Neural progenitor cell (in vitro differentiated cells): ENCODE data around the gene CA7. TPM values are rescaled to one million over a fixed set of nuclear protein-coding genes. Genes with fewer than 3 reads are reported as not detected.

Experiments used
- DNase-seq: peaks from one replicate; pipeline ENCODE4 v3.0.0-alpha.2; 2016; ENCODE audit warnings: low spot score
- H2AFZ ChIP-seq: fragments of 200-600 bp; sonication (generic); replicated peaks from 2 replicates; pipeline ENCODE4 v1.6.1; 2016; ENCODE audit warnings: antibody characterized with exemption
- H3F3A ChIP-seq: fragments of 200-600 bp; sonication (generic); 2 replicates; pipeline ENCODE4 v1.6.1; 2016; ENCODE audit warnings: antibody characterized with exemption, low read depth
- H3K27ac ChIP-seq: fragments of 200-600 bp; sonication (generic); 2 replicates; pipeline ENCODE4 v1.5.1; 2016; ENCODE audit warnings: mild to moderate bottlenecking
- H3K27me3 ChIP-seq: fragments of 200-600 bp; sonication (generic); 2 replicates; pipeline ENCODE4 v1.6.1; 2016; ENCODE audit warnings: mild to moderate bottlenecking, moderate library complexity
- H3K36me3 ChIP-seq: fragments of 200-600 bp; sonication (generic); 2 replicates; pipeline ENCODE4 v1.5.1; 2016
- H3K4me1 ChIP-seq: fragments of 200-600 bp; sonication (generic); 2 replicates; pipeline ENCODE4 v1.6.1; 2016; ENCODE audit warnings: mixed run types
- H3K4me2 ChIP-seq: fragments of 200-600 bp; sonication (generic); 2 replicates; pipeline ENCODE4 v1.6.1; 2016
- H3K4me3 ChIP-seq: fragments of 200-600 bp; sonication (generic); 2 replicates; pipeline ENCODE4 v1.5.1; 2016
- H3K79me2 ChIP-seq: fragments of 200-600 bp; sonication (generic); 2 replicates; pipeline ENCODE4 v1.6.1; 2016; ENCODE audit warnings: low read depth
- H3K9ac ChIP-seq: fragments of 200-600 bp; sonication (generic); 2 replicates; pipeline ENCODE4 v1.6.1; 2016
- H3K9me3 ChIP-seq: fragments of 200-600 bp; sonication (generic); 2 replicates; pipeline ENCODE4 v1.5.1; 2016; ENCODE audit warnings: low read depth
- H4K20me1 ChIP-seq: fragments of 200-600 bp; sonication (generic); 2 replicates; pipeline ENCODE4 v1.6.1; 2016; ENCODE audit warnings: low read depth
- H3K27ac Mint-ChIP-seq: 3 replicates; pipeline ENCODE4 v1.8.0; 2021; ENCODE audit warnings: mixed read lengths
- H3K27me3 Mint-ChIP-seq: 2 replicates; pipeline ENCODE4 v1.8.0; 2022; ENCODE audit warnings: low read depth, mild to moderate bottlenecking, inconsistent platforms, moderate library complexity, mixed read lengths; ENCODE audit not compliant: insufficient read depth
- H3K36me3 Mint-ChIP-seq: 3 replicates; pipeline ENCODE4 v1.8.0; 2021; ENCODE audit warnings: mixed read lengths
- H3K4me1 Mint-ChIP-seq: 3 replicates; pipeline ENCODE4 v1.8.0; 2021; ENCODE audit warnings: mixed read lengths
- H3K4me3 Mint-ChIP-seq: 3 replicates; pipeline ENCODE4 v1.8.0; 2021; ENCODE audit warnings: mild to moderate bottlenecking, moderate library complexity, mixed read lengths
- H3K9me3 Mint-ChIP-seq: 3 replicates; pipeline ENCODE4 v1.8.0; 2020; ENCODE audit warnings: mixed read lengths
- CTCF ChIP-seq: fragments of 200-600 bp; sonication (generic); IDR thresholded peaks from 2 replicates; pipeline ENCODE4 v1.5.1; 2017; ENCODE audit warnings: antibody characterized with exemption, mild to moderate bottlenecking
- EZH2 ChIP-seq: fragments of 200-600 bp; sonication (generic); IDR thresholded peaks from 2 replicates; pipeline ENCODE4 v1.6.1; 2017; ENCODE audit warnings: antibody characterized with exemption, mild to moderate bottlenecking, moderate library complexity
- EZH2phosphoT487 ChIP-seq: fragments of 200-600 bp; sonication (generic); IDR thresholded peaks from 2 replicates; pipeline ENCODE4 v1.6.1; 2017; ENCODE audit warnings: antibody characterized with exemption
- total RNA-seq: library from RNA; depleted of rRNA; stranded (reverse); fragments of >200 nt; gene quantifications from 2 replicates; pipeline ENCODE4 v1.2.3, GENCODE V29; 2015; ENCODE audit warnings: low replicate concordance

The CA7 gene
- total RNA-seq, 1 donor from 2014 or later = not detected

GRCh38 chr16:66801320-66802105 lies 42.7 kb upstream of the CA7 start, which contains the start of gene TERB1:
Gene TERB1 (minus strand): TSS chr16:66801584. CDS start chr16:66796798, 4,786 bp downstream.
- peaks cover 21% of the 10 kb centered on the region for H3K36me3 Mint-ChIP-seq
- H4K20me1 ChIP-seq = no peaks in the 10 kb centered on the region
- no peaks in the 10 kb centered on the region for H3K4me1 ChIP-seq
- no peak within 1 kb of the TSS for H3K4me3 Mint-ChIP-seq
- H3K27ac ChIP-seq = no peak within 1 kb of the TSS
- H3K27me3 ChIP-seq = no peaks in the 10 kb centered on the region
- H3K79me2 ChIP-seq = no peaks in the 10 kb centered on the region
- H3K9me3 Mint-ChIP-seq = no peaks in the 10 kb centered on the region
- no peaks in the 10 kb centered on the region for H3K9me3 ChIP-seq
- H3K4me1 Mint-ChIP-seq = no peaks in the 10 kb centered on the region
- TF ChIP-seq EZH2phosphoT487 (no peak), CTCF (no peak), EZH2 (no peak)
- no peak for DNase-seq
- no peak within 1 kb of the TSS for H3K4me3 ChIP-seq
- H3K4me2 ChIP-seq = no peak within 1 kb of the TSS
- no peaks in the 10 kb centered on the region for H3K27me3 Mint-ChIP-seq
- peaks cover 15% of the 10 kb centered on the region for H3F3A ChIP-seq
- H2AFZ ChIP-seq = no peak within 1 kb of the TSS
- H3K36me3 ChIP-seq = peaks cover 24% of the 10 kb centered on the region
- H3K9ac ChIP-seq = no peak within 1 kb of the TSS
- no peak within 1 kb of the TSS for H3K27ac Mint-ChIP-seq

- no peak for DNase-seq
- peaks cover 15% of the 10 kb centered on the region for H3F3A ChIP-seq
- H3K27me3 ChIP-seq = no peaks in the 10 kb centered on the region
- no peaks in the 10 kb centered on the region for H4K20me1 ChIP-seq
- H3K4me1 ChIP-seq = no peaks in the 10 kb centered on the region
- H3K4me1 Mint-ChIP-seq = no peaks in the 10 kb centered on the region
- TF ChIP-seq EZH2phosphoT487 (no peak), EZH2 (no peak), CTCF (no peak)
- H3K9me3 Mint-ChIP-seq = no peaks in the 10 kb centered on the region
- H3K27ac ChIP-seq = no peak overlapping the region
- no peak overlapping the region for H3K4me2 ChIP-seq
- no peak overlapping the region for H3K4me3 Mint-ChIP-seq
- H2AFZ ChIP-seq = no peak overlapping the region
- no peaks in the 10 kb centered on the region for H3K9me3 ChIP-seq
- peaks cover 24% of the 10 kb centered on the region for H3K36me3 ChIP-seq
- H3K9ac ChIP-seq = no peak overlapping the region
- no peaks in the 10 kb centered on the region for H3K27me3 Mint-ChIP-seq
- no peak overlapping the region for H3K27ac Mint-ChIP-seq
- peaks cover 26% of the 10 kb centered on the region for H3K36me3 Mint-ChIP-seq
- H3K4me3 ChIP-seq = no peak overlapping the region
- H3K79me2 ChIP-seq = no peaks in the 10 kb centered on the region
Observed at GRCh38 chr16:66802159-66802558, 42.1 kb upstream of the CA7 start.

GRCh38 chr16:66809765-66810164 lies 34.4 kb upstream of the CA7 start:
- Histone ChIP-seq H3K4me3 (no peak overlapping the region), H3K9ac (no peak overlapping the region), H2AFZ (no peak overlapping the region), H4K20me1 (no peaks in the 10 kb centered on the region), H3K27ac (no peak overlapping the region), H3K4me2 (no peak overlapping the region), H3K79me2 (no peaks in the 10 kb centered on the region), H3K9me3 (no peaks in the 10 kb centered on the region), H3K4me1 (no peaks in the 10 kb centered on the region), H3K27me3 (no peaks in the 10 kb centered on the region), H3F3A (peaks cover 6% of the 10 kb centered on the region), H3K36me3 (peaks cover 49% of the 10 kb centered on the region)
- no peaks in the 10 kb centered on the region for H3K4me1 Mint-ChIP-seq
- TF ChIP-seq EZH2 (no peak), CTCF (no peak), EZH2phosphoT487 (no peak)
- DNase-seq = no peak
- peaks cover 31% of the 10 kb centered on the region for H3K36me3 Mint-ChIP-seq
- no peak overlapping the region for H3K27ac Mint-ChIP-seq
- H3K27me3 Mint-ChIP-seq = no peaks in the 10 kb centered on the region
- H3K4me3 Mint-ChIP-seq = no peak overlapping the region
- H3K9me3 Mint-ChIP-seq = no peaks in the 10 kb centered on the region
